Colonic mucosa (tissue), 4 donors: ENCODE measurements around the gene RAP2B. TPM values are rescaled to one million over a fixed set of nuclear protein-coding genes. Genes with fewer than 3 reads are reported as not detected.

Experiments
- DNase-seq: peaks from one replicate; pipeline ENCODE4 v3.0.0-alpha.2; 2020
- H3K27ac ChIP-seq: fragments of 200-600 bp; one replicate; pipeline ENCODE4 v1.8.0; 2021
- H3K27me3 ChIP-seq: fragments of 200-600 bp; one replicate; pipeline ENCODE4 v1.8.0; 2021
- H3K36me3 ChIP-seq: fragments of 200-600 bp; one replicate; pipeline ENCODE4 v1.8.0; 2021
- H3K4me1 ChIP-seq: fragments of 200-600 bp; one replicate; pipeline ENCODE4 v1.8.0; 2021; ENCODE audit warnings: mild to moderate bottlenecking
- H3K4me3 ChIP-seq: fragments of 200-600 bp; one replicate; pipeline ENCODE4 v1.8.0; 2021
- H3K9ac ChIP-seq, 2 donors: one replicate each; pipeline ENCODE4 v1.7.0; 2013; ENCODE audit warnings: control low read depth in 2 of 2, low read depth in 2 of 2, low read length in 2 of 2
- H3K9me3 ChIP-seq: fragments of 200-600 bp; one replicate; pipeline ENCODE4 v1.8.0; 2021
- CTCF ChIP-seq: fragments of 200-600 bp; IDR thresholded peaks from one replicate; pipeline ENCODE4 v1.8.0; 2022; ENCODE audit warnings: antibody characterized with exemption, mild to moderate bottlenecking
- intact Hi-C: fragments of 100-400 bp; cut with DNase I; formaldehyde crosslinking; loops from one replicate; pipeline ENCODE4 v1.14.1; 2022
- total RNA-seq, 2 donors: library from RNA; stranded (reverse); fragmentation: NEBNext Ultra II Directional in 1 of 2; extraction: Animal tissue kit (Norgen Biotek cat#: 25700) in 1 of 2; gene quantifications; one replicate each; pipeline ENCODE4 v1.2.1, GENCODE V29; 2021
- donor health status: healthy.
- donor health status: DM: no; HTN: no; CAD: no.
- donor health status: DM: no; HTN: no; CAD: no.

The RAP2B gene
- total RNA-seq, 2 donors from 2014 or later: 10.6 to 23.5 TPM

GRCh38 chr3:153215966-153216365, 53.9 kb downstream of the RAP2B start:
- H3K4me3 ChIP-seq: no peak overlapping the region
- no peaks in the 10 kb centered on the region for H3K27me3 ChIP-seq
- TF ChIP-seq CTCF: no peak
- intact Hi-C loops: no loop called here
- no peaks in the 10 kb centered on the region for H3K9me3 ChIP-seq
- no peaks in the 10 kb centered on the region for H3K4me1 ChIP-seq
- no peak overlapping the region for H3K27ac ChIP-seq
- no peak overlapping the region for H3K9ac ChIP-seq
- no peak for DNase-seq
- H3K36me3 ChIP-seq: no peaks in the 10 kb centered on the region

- no peaks in the 10 kb centered on the region for H3K27me3 ChIP-seq
- no peak overlapping the region for H3K9ac ChIP-seq
- no peaks in the 10 kb centered on the region for H3K4me1 ChIP-seq
- H3K27ac ChIP-seq: no peak overlapping the region
- TF ChIP-seq CTCF: no peak
- intact Hi-C loops: no loop called here
- H3K4me3 ChIP-seq: no peak overlapping the region
- no peak for DNase-seq
- H3K36me3 ChIP-seq: no peaks in the 10 kb centered on the region
- no peaks in the 10 kb centered on the region for H3K9me3 ChIP-seq
Measured at GRCh38 chr3:153216928-153217327, 54.9 kb downstream of the RAP2B start.

GRCh38 chr3:153219146-153219545, 57.1 kb downstream of the RAP2B start:
- no peaks in the 10 kb centered on the region for H3K36me3 ChIP-seq
- intact Hi-C loops: no loop called here
- no peaks in the 10 kb centered on the region for H3K9me3 ChIP-seq
- H3K4me3 ChIP-seq: no peak overlapping the region
- TF ChIP-seq CTCF: no peak
- H3K27me3 ChIP-seq: no peaks in the 10 kb centered on the region
- H3K4me1 ChIP-seq: no peaks in the 10 kb centered on the region
- no peak overlapping the region for H3K27ac ChIP-seq
- no peak for DNase-seq
- H3K9ac ChIP-seq: no peak overlapping the region
